Measurements from ENCODE around the gene C18orf54.

DNA sequence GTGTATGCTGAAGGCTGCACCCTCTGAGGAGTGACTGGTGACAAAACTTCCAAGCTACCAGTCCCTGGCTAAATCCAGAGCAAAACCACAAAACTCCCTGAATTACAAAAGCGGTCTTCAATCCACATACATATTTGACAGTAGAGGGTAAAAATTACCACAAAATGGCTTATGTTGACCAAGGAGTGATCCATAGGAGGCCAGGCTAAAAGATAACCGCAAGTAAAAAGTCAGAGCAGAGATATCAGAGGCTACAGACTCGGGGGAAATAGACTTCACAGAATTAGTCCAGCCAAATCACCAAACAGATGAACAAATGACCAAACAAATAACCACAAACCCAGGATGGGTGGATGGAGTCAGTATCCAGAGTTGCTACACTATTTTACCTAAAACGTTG is 19.5 kb upstream of the C18orf54 start:
- TF ChIP-seq, protein P1, sequence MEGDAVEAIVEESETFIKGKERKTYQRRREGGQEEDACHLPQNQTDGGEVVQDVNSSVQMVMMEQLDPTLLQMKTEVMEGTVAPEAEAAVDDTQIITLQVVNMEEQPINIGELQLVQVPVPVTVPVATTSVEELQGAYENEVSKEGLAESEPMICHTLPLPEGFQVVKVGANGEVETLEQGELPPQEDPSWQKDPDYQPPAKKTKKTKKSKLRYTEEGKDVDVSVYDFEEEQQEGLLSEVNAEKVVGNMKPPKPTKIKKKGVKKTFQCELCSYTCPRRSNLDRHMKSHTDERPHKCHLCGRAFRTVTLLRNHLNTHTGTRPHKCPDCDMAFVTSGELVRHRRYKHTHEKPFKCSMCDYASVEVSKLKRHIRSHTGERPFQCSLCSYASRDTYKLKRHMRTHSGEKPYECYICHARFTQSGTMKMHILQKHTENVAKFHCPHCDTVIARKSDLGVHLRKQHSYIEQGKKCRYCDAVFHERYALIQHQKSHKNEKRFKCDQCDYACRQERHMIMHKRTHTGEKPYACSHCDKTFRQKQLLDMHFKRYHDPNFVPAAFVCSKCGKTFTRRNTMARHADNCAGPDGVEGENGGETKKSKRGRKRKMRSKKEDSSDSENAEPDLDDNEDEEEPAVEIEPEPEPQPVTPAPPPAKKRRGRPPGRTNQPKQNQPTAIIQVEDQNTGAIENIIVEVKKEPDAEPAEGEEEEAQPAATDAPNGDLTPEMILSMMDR (IDR thresholded peaks at IDR 0.05; ENCODE audit: low read length) = no peak
- no peak for TF ChIP-seq EZH2 (IDR thresholded peaks at IDR 0.05; ENCODE audit: borderline replicate concordance, low read length)

All from OCI-LY1 (cell line).